CD14-positive monocyte (primary cell): ENCODE results near the gene CCL19. TPM values are rescaled to one million over a fixed set of nuclear protein-coding genes. Genes with fewer than 3 reads are reported as not detected.

ENCODE experiments used
- DNase-seq, 3 donors: peaks; one replicate each; pipeline ENCODE4 v3.0.0-alpha.2; 2011 to 2022
- H2AFZ ChIP-seq: 2 replicates; pipeline ENCODE4 v1.6.0; 2012; ENCODE audit warnings: mild to moderate bottlenecking, low read depth, low read length, inconsistent platforms; ENCODE audit not compliant: insufficient read depth, poor library complexity, severe bottlenecking
- H3K27ac ChIP-seq, 2 donors: 1 replicate in 1 of 2; 2 replicates in 1 of 2; pipeline ENCODE4 v1.5.1; 2012 to 2013; ENCODE audit warnings: low read length in 2 of 2, control low read depth in 1 of 2, inconsistent platforms in 1 of 2, low read depth in 1 of 2, mild to moderate bottlenecking in 1 of 2
- H3K27me3 ChIP-seq, 2 donors: one replicate each; pipeline versions ENCODE4 v1.6.0 to v1.6.1; 2011 to 2013; ENCODE audit warnings: low read length in 2 of 2; ENCODE audit not compliant: control insufficient read depth in 2 of 2, insufficient read depth in 2 of 2
- H3K36me3 ChIP-seq, 2 donors: replicated peaks in 1 of 2; 1 replicate in 1 of 2; 2 replicates in 1 of 2; pipeline versions ENCODE4 v1.5.1 to v1.6.1; 2012 to 2013; ENCODE audit warnings: low read length in 2 of 2, control low read depth in 1 of 2, inconsistent platforms in 1 of 2, mild to moderate bottlenecking in 1 of 2; ENCODE audit not compliant: insufficient read depth in 2 of 2, control insufficient read depth in 1 of 2
- H3K4me1 ChIP-seq, 2 donors: 1 replicate in 1 of 2; 2 replicates in 1 of 2; pipeline versions ENCODE4 v1.5.1 to v1.6.1; 2012 to 2013; ENCODE audit warnings: low read length in 2 of 2, control low read depth in 1 of 2, inconsistent platforms in 1 of 2, mild to moderate bottlenecking in 1 of 2, moderate library complexity in 1 of 2; ENCODE audit not compliant: insufficient read depth in 2 of 2, control insufficient read depth in 1 of 2
- H3K4me2 ChIP-seq: replicated peaks from 2 replicates; pipeline ENCODE3; 2012; ENCODE audit warnings: low read length, moderate library complexity, mild to moderate bottlenecking; ENCODE audit not compliant: poor library complexity, severe bottlenecking; ENCODE audit errors: extremely low read depth
- H3K4me3 ChIP-seq, 3 experiments: fragments of 200-600 bp in 1 of 3; sonication (generic) in 1 of 3; replicated peaks in 1 of 3; 1 replicate in 2 of 3; 2 replicates in 1 of 3; pipeline ENCODE4 v1.5.1; 2011 to 2013; ENCODE audit warnings: low read length in 3 of 3, mild to moderate bottlenecking in 3 of 3, control low read depth in 2 of 3, low read depth in 2 of 3, inconsistent platforms in 1 of 3, moderate library complexity in 1 of 3
- H3K79me2 ChIP-seq: 2 replicates; pipeline ENCODE4 v1.6.0; 2012; ENCODE audit warnings: mild to moderate bottlenecking, control low read depth, inconsistent platforms, low read length, moderate library complexity; ENCODE audit not compliant: insufficient read depth
- H3K9ac ChIP-seq: 2 replicates; pipeline ENCODE4 v1.6.0; 2017; ENCODE audit warnings: low read length, mild to moderate bottlenecking; ENCODE audit not compliant: insufficient read depth, poor library complexity, severe bottlenecking
- H3K9me3 ChIP-seq, 2 donors: replicated peaks in 1 of 2; 1 replicate in 1 of 2; 2 replicates in 1 of 2; pipeline versions ENCODE4 v1.5.1 to v1.6.1; 2012 to 2013; ENCODE audit warnings: low read length in 2 of 2, control low read depth in 1 of 2; ENCODE audit not compliant: control insufficient read depth in 1 of 2, insufficient read depth in 1 of 2
- H4K20me1 ChIP-seq: 2 replicates; pipeline ENCODE4 v1.6.0; 2012; ENCODE audit warnings: mild to moderate bottlenecking, low read length, control low read depth, moderate library complexity; ENCODE audit not compliant: insufficient read depth
- H3K27ac Mint-ChIP-seq, 7 donors: one replicate each; pipeline ENCODE4 v1.8.0; 2020; ENCODE audit warnings: mild to moderate bottlenecking in 7 of 7, mixed read lengths in 7 of 7, moderate library complexity in 6 of 7, inconsistent platforms in 2 of 7
- H3K27me3 Mint-ChIP-seq, 3 donors: one replicate each; pipeline ENCODE4 v1.8.0; 2021 to 2022; ENCODE audit warnings: low read depth in 3 of 3, mild to moderate bottlenecking in 3 of 3, mixed read lengths in 3 of 3, moderate library complexity in 3 of 3, inconsistent platforms in 1 of 3
- H3K36me3 Mint-ChIP-seq, 2 donors: one replicate each; pipeline ENCODE4 v1.8.0; 2020; ENCODE audit warnings: mixed read lengths in 2 of 2, inconsistent platforms in 1 of 2, mild to moderate bottlenecking in 1 of 2
- H3K4me1 Mint-ChIP-seq: one replicate; pipeline ENCODE4 v1.8.0; 2020; ENCODE audit warnings: mild to moderate bottlenecking, mixed read lengths
- H3K4me3 Mint-ChIP-seq, 2 donors: one replicate each; pipeline ENCODE4 v1.8.0; 2020; ENCODE audit warnings: mild to moderate bottlenecking in 2 of 2, mixed read lengths in 2 of 2, moderate library complexity in 1 of 2
- H3K9me3 Mint-ChIP-seq, 7 donors: one replicate each; pipeline ENCODE4 v1.8.0; 2020 to 2022; ENCODE audit warnings: mixed read lengths in 7 of 7, mild to moderate bottlenecking in 6 of 7, moderate library complexity in 6 of 7, inconsistent platforms in 2 of 7
- WGBS: methylation state at CpG from one replicate; pipeline ENCODE4 v1.1.5; 2013; ENCODE audit warnings: missing lambda C conversion rate; ENCODE audit not compliant: insufficient coverage; 5-methylcytosine and 5-hydroxymethylcytosine counted together
- intact Hi-C, 2 donors: fragments of 100-400 bp; cut with micrococcal nuclease; formaldehyde crosslinking; loops; one replicate each; pipeline versions ENCODE4 v1.15.0 to v1.15.1; 2023
- polyA plus RNA-seq, 3 donors: library from polyadenylated mRNA; depleted of rRNA in 1 of 3; unstranded in 2 of 3; stranded (reverse) in 1 of 3; fragments of 300-500 nt in 2 of 3; fragments of >200 nt in 1 of 3; fragmentation: Illumina TruSeq in 2 of 3; gene quantifications; 1 replicate in 2 of 3; 2 replicates in 1 of 3; pipeline ENCODE4 v1.2.3, GENCODE V29; 2012 to 2021
- TF ChIP-seq, protein P1 (sequence below): fragments of 200-600 bp; IDR thresholded peaks from one replicate; pipeline ENCODE4 v1.8.0; 2022; ENCODE audit warnings: antibody characterized with exemption, mild to moderate bottlenecking

Gene CCL19
- polyA plus RNA-seq, 3 donors: 0.21 TPM; not detected in 2

DNA sequence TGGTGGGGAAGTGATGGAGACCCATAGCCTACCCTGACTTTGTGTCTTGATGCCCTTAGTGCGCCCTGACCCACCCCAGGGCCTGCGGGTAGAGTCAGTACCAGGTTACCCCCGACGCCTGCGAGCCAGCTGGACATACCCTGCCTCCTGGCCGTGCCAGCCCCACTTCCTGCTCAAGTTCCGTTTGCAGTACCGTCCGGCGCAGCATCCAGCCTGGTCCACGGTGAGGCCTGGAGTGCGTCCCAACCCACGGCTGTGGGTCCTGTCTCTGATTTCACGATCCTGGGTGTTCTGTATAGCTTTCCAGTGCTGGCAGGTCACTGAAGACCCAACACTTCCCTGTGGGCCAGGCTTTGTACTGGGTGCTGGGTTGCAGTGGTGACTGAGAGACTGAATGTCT is 32.6 kb downstream of the CCL19 start:
- H4K20me1 ChIP-seq: no peaks in the 10 kb centered on the region
- H3K4me3 ChIP-seq: no peak overlapping the region
- intact Hi-C loops: no loop called here
- no peak overlapping the region for H3K4me2 ChIP-seq
- peaks cover 2% of the 10 kb centered on the region for H3K4me1 Mint-ChIP-seq
- TF ChIP-seq, protein P1, sequence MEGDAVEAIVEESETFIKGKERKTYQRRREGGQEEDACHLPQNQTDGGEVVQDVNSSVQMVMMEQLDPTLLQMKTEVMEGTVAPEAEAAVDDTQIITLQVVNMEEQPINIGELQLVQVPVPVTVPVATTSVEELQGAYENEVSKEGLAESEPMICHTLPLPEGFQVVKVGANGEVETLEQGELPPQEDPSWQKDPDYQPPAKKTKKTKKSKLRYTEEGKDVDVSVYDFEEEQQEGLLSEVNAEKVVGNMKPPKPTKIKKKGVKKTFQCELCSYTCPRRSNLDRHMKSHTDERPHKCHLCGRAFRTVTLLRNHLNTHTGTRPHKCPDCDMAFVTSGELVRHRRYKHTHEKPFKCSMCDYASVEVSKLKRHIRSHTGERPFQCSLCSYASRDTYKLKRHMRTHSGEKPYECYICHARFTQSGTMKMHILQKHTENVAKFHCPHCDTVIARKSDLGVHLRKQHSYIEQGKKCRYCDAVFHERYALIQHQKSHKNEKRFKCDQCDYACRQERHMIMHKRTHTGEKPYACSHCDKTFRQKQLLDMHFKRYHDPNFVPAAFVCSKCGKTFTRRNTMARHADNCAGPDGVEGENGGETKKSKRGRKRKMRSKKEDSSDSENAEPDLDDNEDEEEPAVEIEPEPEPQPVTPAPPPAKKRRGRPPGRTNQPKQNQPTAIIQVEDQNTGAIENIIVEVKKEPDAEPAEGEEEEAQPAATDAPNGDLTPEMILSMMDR: no peak
- H3K4me3 Mint-ChIP-seq: no peak overlapping the region
- H3K79me2 ChIP-seq: no peaks in the 10 kb centered on the region
- no peaks in the 10 kb centered on the region for H3K9me3 ChIP-seq
- no peak overlapping the region for H3K9ac ChIP-seq
- no peaks in the 10 kb centered on the region for H3K4me1 ChIP-seq
- H3K27me3 Mint-ChIP-seq: peaks cover 4 to 5% (median 5%) of the 10 kb centered on the region in 3 donors
- WGBS: 93% methylated on average over 12 of the region's 14 CpGs
- H3K27ac ChIP-seq: no peak overlapping the region
- H3K36me3 Mint-ChIP-seq: peaks cover 0 to 2% of the 10 kb centered on the region in 2 donors
- H2AFZ ChIP-seq: no peak overlapping the region
- H3K9me3 Mint-ChIP-seq: peaks cover 0 to 3% (median 0%) of the 10 kb centered on the region in 7 donors
- H3K27me3 ChIP-seq: no peaks in the 10 kb centered on the region
- no peaks in the 10 kb centered on the region for H3K36me3 ChIP-seq
- peak overlapping the region in 1 of 7 donors; percentile 42 for H3K27ac Mint-ChIP-seq
- DNase-seq: no peak

DNA sequence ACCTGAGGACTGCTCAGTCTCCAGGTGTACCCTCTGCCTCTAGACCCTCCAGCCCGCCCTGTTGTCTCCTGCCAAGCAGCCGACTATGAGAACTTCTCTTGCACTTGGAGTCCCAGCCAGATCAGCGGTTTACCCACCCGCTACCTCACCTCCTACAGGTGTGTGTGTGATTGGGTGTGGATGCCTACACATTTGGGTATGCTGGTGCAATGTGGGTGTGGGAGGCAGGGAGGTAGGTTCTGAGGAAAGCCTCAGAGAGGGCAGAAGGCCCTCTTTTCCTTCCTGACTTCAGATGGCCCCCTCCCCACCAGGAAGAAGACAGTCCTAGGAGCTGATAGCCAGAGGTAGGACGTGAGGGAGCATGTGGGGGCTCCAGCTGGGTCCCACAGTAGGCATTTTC is 34.1 kb downstream of the CCL19 start:
- Histone ChIP-seq H3K4me1 (peaks cover 3 to 5% of the 10 kb centered on the region in 2 donors), H3K27me3 (no peaks in the 10 kb centered on the region), H3K9ac (no peak overlapping the region), H3K9me3 (no peaks in the 10 kb centered on the region), H3K4me2 (no peak overlapping the region), H4K20me1 (no peaks in the 10 kb centered on the region), H3K27ac (no peak overlapping the region), H3K79me2 (no peaks in the 10 kb centered on the region), H2AFZ (no peak overlapping the region), H3K4me3 (no peak overlapping the region), H3K36me3 (no peaks in the 10 kb centered on the region)
- no peak overlapping the region for H3K4me3 Mint-ChIP-seq
- intact Hi-C loops: no loop called here
- H3K36me3 Mint-ChIP-seq: peaks cover 0 to 6% of the 10 kb centered on the region in 2 donors
- WGBS: 80% methylated on average over 1 of the region's 5 CpGs
- peaks cover 0 to 4% (median 0%) of the 10 kb centered on the region in 7 donors for H3K9me3 Mint-ChIP-seq
- H3K27ac Mint-ChIP-seq: no peak overlapping the region
- H3K27me3 Mint-ChIP-seq: peaks cover 8 to 14% (median 9%) of the 10 kb centered on the region in 3 donors
- TF ChIP-seq, protein P1: no peak
- H3K4me1 Mint-ChIP-seq: peaks cover 17% of the 10 kb centered on the region
- DNase-seq: no peak
